SK-N-MC (cell line): ENCODE data around the gene KIAA0513.

Experiments used
- EZH2 ChIP-seq: fragments of 200-600 bp; sonication (generic); IDR thresholded peaks from one replicate; pipeline ENCODE4 v1.6.1; 2017; ENCODE audit warnings: antibody characterized with exemption
- FOXP2 ChIP-seq: optimal IDR thresholded peaks from 2 replicates; pipeline ENCODE3; 2011; ENCODE audit warnings: mild to moderate bottlenecking, moderate library complexity; ENCODE audit not compliant: insufficient read depth; ENCODE audit errors: extremely low read length, control extremely low read depth
- POLR2AphosphoS5 ChIP-seq: IDR thresholded peaks from 2 replicates; pipeline ENCODE4 v1.6.1; 2012; ENCODE audit warnings: mild to moderate bottlenecking, low read depth, low read length, borderline replicate concordance

DNA sequence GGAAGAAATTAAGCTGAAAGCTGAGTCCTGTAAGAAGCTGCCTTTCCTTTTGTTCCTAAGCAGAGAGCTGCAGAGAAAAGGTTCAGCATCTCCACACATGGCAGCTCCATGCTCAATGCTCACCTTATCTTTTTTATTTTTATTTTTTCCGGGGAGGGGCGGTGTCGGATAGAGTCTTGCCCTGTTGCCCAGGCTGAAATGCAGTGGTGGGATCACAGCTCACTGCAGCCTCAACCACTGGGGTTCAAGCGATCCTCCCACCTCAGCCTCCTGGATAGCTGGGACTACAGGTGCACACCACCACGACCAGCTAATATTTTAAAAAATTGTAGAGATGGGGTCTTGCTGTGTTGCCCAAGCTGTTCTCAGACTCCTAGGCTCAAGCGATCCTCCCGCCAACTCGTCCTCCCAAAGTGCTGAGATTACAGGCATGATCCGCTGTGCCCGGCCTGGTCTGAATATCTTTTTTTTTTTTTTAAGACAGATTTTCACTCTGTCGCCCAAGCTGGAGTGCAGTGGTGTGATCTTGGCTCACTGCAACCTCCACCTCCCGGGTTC is 112.9 kb downstream of the KIAA0513 start:
- TF ChIP-seq POLR2AphosphoS5: no peak
- no peak for TF ChIP-seq EZH2
- TF ChIP-seq FOXP2: no peak
